Endometrium (tissue), 2 donors: ENCODE results near the gene ACTG2.

Source experiments
- FAIRE-seq: peaks from 2 replicates; lab custom pipeline; 2012; peaks lifted over from hg19 to GRCh38; lab: Jason Lieb, UNC
- donor health status: control.
- donor health status: control.

ACTG2 gene

DNA sequence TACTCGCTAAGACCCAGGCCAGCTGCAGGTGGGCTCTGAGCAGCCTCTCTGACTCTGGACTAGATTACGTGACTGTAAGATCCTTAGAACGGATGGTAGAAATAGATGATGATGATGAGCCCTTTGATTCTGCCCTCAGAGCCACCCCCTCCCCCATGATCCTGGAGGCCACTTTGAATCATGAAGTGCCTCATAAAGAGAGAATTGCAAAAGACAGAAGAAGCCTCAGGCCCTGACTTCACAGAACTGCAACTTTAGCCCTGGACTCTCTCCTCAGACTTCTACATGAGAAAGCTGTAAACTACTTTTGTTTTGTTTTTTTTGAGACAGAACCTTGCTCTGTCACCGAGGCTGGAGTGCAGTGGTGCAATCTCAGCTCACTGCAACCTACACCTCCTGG lies 76.5 kb downstream of the ACTG2 start:
- no peak for FAIRE-seq
